Adrenal gland (tissue), 5 donors: Measurements from ENCODE around the gene CEP72.

Experiments used
- POLR2A ChIP-seq, 2 donors: fragments of 450-650 bp; IDR thresholded peaks; one replicate each; pipeline ENCODE4 v1.6.1; 2017; ENCODE audit warnings: antibody characterized with exemption in 2 of 2, mild to moderate bottlenecking in 2 of 2, moderate library complexity in 1 of 2
- TF ChIP-seq, protein P1 (sequence below), 6 experiments: fragments of 450-650 bp in 4 of 6; fragments of 200-600 bp in 2 of 6; sonication (generic) in 1 of 6; IDR thresholded peaks; 1 replicate in 5 of 6; 2 replicates in 1 of 6; pipeline versions ENCODE4 v1.5.1 to v1.8.0; 2016 to 2021; ENCODE audit warnings: antibody characterized with exemption in 6 of 6, mild to moderate bottlenecking in 2 of 6, moderate library complexity in 1 of 6
- donor health status: DM: no; HTN: no; CAD: no.

DNA sequence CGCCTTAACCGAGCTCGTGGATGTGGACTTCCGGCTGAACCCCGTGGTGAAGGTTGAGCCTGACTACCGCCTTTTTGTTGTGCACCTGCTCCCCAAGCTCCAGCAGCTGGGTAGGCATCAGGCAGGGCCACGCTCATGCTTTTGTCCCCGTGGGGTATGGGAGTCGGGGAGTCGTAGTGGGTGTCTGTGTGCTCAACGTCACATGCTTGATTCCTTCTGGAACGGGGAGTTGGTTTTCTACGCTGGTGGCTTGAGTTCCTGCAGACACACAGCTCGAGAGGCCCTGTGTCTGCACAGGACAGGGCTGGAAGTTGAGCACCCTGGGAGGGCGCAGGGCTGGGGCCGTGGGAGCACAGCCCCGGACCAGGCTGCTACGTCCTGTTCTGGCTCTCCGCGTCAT, 8.0 kb downstream of the CEP72 start:
- no peak for TF ChIP-seq POLR2A (IDR thresholded peaks at IDR 0.05)
- TF ChIP-seq, protein P1, sequence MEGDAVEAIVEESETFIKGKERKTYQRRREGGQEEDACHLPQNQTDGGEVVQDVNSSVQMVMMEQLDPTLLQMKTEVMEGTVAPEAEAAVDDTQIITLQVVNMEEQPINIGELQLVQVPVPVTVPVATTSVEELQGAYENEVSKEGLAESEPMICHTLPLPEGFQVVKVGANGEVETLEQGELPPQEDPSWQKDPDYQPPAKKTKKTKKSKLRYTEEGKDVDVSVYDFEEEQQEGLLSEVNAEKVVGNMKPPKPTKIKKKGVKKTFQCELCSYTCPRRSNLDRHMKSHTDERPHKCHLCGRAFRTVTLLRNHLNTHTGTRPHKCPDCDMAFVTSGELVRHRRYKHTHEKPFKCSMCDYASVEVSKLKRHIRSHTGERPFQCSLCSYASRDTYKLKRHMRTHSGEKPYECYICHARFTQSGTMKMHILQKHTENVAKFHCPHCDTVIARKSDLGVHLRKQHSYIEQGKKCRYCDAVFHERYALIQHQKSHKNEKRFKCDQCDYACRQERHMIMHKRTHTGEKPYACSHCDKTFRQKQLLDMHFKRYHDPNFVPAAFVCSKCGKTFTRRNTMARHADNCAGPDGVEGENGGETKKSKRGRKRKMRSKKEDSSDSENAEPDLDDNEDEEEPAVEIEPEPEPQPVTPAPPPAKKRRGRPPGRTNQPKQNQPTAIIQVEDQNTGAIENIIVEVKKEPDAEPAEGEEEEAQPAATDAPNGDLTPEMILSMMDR (IDR thresholded peaks at IDR 0.05): no peak
